HepG2 (cell line): ENCODE measurements around the gene AUP1. TPM values are rescaled to one million over a fixed set of nuclear protein-coding genes. Genes with fewer than 3 reads are reported as not detected.

ENCODE experiments used
- ATAC-seq: fragments of 200-7000 bp; cut with Tn5 transposase; 3 replicates; pipeline ENCODE4 v1.9.1; 2020; ENCODE audit warnings: mild to moderate bottlenecking, moderate library complexity
- BruUV-seq: library from RNA; stranded (reverse); fragments of 400-500 nt; replicated peaks from 2 replicates; lab custom pipeline; 2021; lab: Mats Ljungman, UMichigan
- CTCF ChIA-PET: fragments of 300-600 bp; formaldehyde crosslinking; extraction: SDS; loops from one replicate; lab custom pipeline; 2021; ENCODE audit warnings: low total read pairs, inconsistent platforms, low intra/inter-chr PET ratio; lab: Yijun Ruan, JAX
- POLR2A ChIA-PET: fragments of 350-600 bp; sonication (Branson Sonifier 250); formaldehyde crosslinking; loops from one replicate; lab custom pipeline; 2020; ENCODE audit warnings: antibody characterized with exemption, inconsistent platforms; lab: Yijun Ruan, JAX
- DNase-seq: peaks from one replicate; pipeline ENCODE4 v3.0.0-alpha.2; 2015; ENCODE audit warnings: low spot score
- FAIRE-seq: peaks from 3 replicates; lab custom pipeline; 2011; peaks lifted over from hg19 to GRCh38; lab: Jason Lieb, UNC
- H2AFZ ChIP-seq: one replicate; pipeline ENCODE4 v1.6.1; 2011; ENCODE audit warnings: low read length, inconsistent platforms
- H3K27ac ChIP-seq: fragments of 300-600 bp; 3 replicates; pipeline ENCODE4 v1.8.0; 2011; ENCODE audit warnings: mixed run types, mild to moderate bottlenecking, mixed read lengths, low read length, inconsistent platforms; ENCODE audit not compliant: insufficient read depth; ENCODE audit errors: extremely low read length
- H3K27me3 ChIP-seq, 2 experiments: fragments of 200-600 bp in 1 of 2; 2 replicates in 1 of 2; 3 replicates in 1 of 2; pipeline versions ENCODE4 v1.6.0 to v1.8.0; 2011; ENCODE audit warnings: low read length in 2 of 2, mild to moderate bottlenecking in 2 of 2, moderate library complexity in 2 of 2, inconsistent platforms in 1 of 2; ENCODE audit not compliant: insufficient read depth in 2 of 2, control insufficient read depth in 1 of 2
- H3K36me3 ChIP-seq, 2 experiments: fragments of 200-600 bp in 1 of 2; replicated peaks in 1 of 2; 2 replicates in 1 of 2; 3 replicates in 1 of 2; pipeline versions ENCODE4 v1.5.1 to v1.8.0; 2011; ENCODE audit warnings: low read length in 2 of 2, inconsistent platforms in 1 of 2; ENCODE audit not compliant: insufficient read depth in 2 of 2, control insufficient read depth in 1 of 2
- H3K4me1 ChIP-seq: 2 replicates; pipeline ENCODE4 v1.5.1; 2012; ENCODE audit warnings: low read length, inconsistent platforms; ENCODE audit not compliant: insufficient read depth
- H3K4me2 ChIP-seq: 2 replicates; pipeline ENCODE4 v1.6.0; 2011; ENCODE audit warnings: low read depth, low read length, inconsistent platforms
- H3K4me3 ChIP-seq, 3 experiments: fragments of 200-600 bp in 1 of 3; sonication (generic), shearing (Covaris generic) in 1 of 3; replicated peaks in 1 of 3; 2 replicates each; pipeline ENCODE4 v1.5.1; 2011 to 2016; ENCODE audit warnings: low read length in 3 of 3, inconsistent platforms in 2 of 3, low read depth in 2 of 3, mild to moderate bottlenecking in 2 of 3, control low read depth in 1 of 3, mixed read lengths in 1 of 3; ENCODE audit not compliant: insufficient read depth in 1 of 3
- H3K79me2 ChIP-seq: one replicate; pipeline ENCODE4 v1.6.1; 2011; ENCODE audit warnings: low read length, inconsistent platforms; ENCODE audit not compliant: insufficient read depth
- H3K9ac ChIP-seq: 2 replicates; pipeline ENCODE4 v1.6.0; 2011; ENCODE audit warnings: mild to moderate bottlenecking, low read depth, low read length, inconsistent platforms; ENCODE audit not compliant: insufficient read depth
- H3K9me3 ChIP-seq: 2 replicates; pipeline ENCODE4 v1.5.1; 2012; ENCODE audit warnings: mild to moderate bottlenecking, low read length
- H4K20me1 ChIP-seq: 2 replicates; pipeline ENCODE4 v1.6.0; 2011; ENCODE audit warnings: inconsistent platforms, mild to moderate bottlenecking, low read length, moderate library complexity; ENCODE audit not compliant: insufficient read depth
- DNMT1 ChIP-seq: sonication (generic); formaldehyde crosslinking; IDR thresholded peaks from 2 replicates; pipeline ENCODE4 v1.5.1; 2020; ENCODE audit warnings: mild to moderate bottlenecking, missing genetic modification reagents
- DNMT3B ChIP-seq: conservative IDR thresholded peaks from 2 replicates; pipeline ENCODE4 v1.6.1; 2016; ENCODE audit warnings: missing biosample characterization, control low read depth
- JUNB ChIP-seq: sonication (generic); formaldehyde crosslinking; IDR thresholded peaks from 2 replicates; pipeline ENCODE4 v1.8.0; 2022; ENCODE audit warnings: missing genetic modification reagents, mild to moderate bottlenecking, borderline replicate concordance
- TARDBP ChIP-seq: sonication (generic); formaldehyde crosslinking; IDR thresholded peaks from 2 replicates; pipeline ENCODE4 v1.8.0; 2022; ENCODE audit warnings: mild to moderate bottlenecking, missing genetic modification reagents
- ZFP36L1 ChIP-seq: sonication (generic); formaldehyde crosslinking; IDR thresholded peaks from 2 replicates; pipeline ENCODE4 v1.8.0; 2022; ENCODE audit warnings: mild to moderate bottlenecking, missing genetic modification reagents, moderate library complexity
- ZNF230 ChIP-seq: sonication (generic); formaldehyde crosslinking; IDR thresholded peaks from 2 replicates; pipeline ENCODE4 v1.4.0; 2020; ENCODE audit warnings: mild to moderate bottlenecking, missing genetic modification reagents
- ZNF383 ChIP-seq: sonication (generic); formaldehyde crosslinking; IDR thresholded peaks from 2 replicates; pipeline ENCODE4 v1.4.0; 2020; ENCODE audit warnings: missing genetic modification reagents, mild to moderate bottlenecking, borderline replicate concordance
- ZNF629 ChIP-seq: sonication (generic); formaldehyde crosslinking; conservative IDR thresholded peaks from 2 replicates; pipeline ENCODE4 v1.5.0; 2020; ENCODE audit warnings: missing genetic modification reagents
- ZNF703 ChIP-seq: sonication (generic); formaldehyde crosslinking; IDR thresholded peaks from 2 replicates; pipeline ENCODE4 v1.5.1; 2020; ENCODE audit warnings: missing genetic modification reagents, mild to moderate bottlenecking, moderate library complexity, borderline replicate concordance
- ZNF775 ChIP-seq: sonication (generic); formaldehyde crosslinking; IDR thresholded peaks from 2 replicates; pipeline ENCODE4 v1.4.0; 2020; ENCODE audit warnings: missing genetic modification reagents, mild to moderate bottlenecking, moderate library complexity, borderline replicate concordance
- ZNF781 ChIP-seq: sonication (generic); formaldehyde crosslinking; IDR thresholded peaks from 2 replicates; pipeline ENCODE4 v1.5.1; 2020; ENCODE audit warnings: borderline replicate concordance, mild to moderate bottlenecking, missing genetic modification reagents; ENCODE audit errors: not compliant biosample characterization
- ZNF850 ChIP-seq: sonication (generic); formaldehyde crosslinking; conservative IDR thresholded peaks from 2 replicates; pipeline ENCODE4 v1.9.0; 2021; ENCODE audit warnings: mild to moderate bottlenecking, missing genetic modification reagents
- ZNF878 ChIP-seq: sonication (generic); formaldehyde crosslinking; IDR thresholded peaks from 2 replicates; pipeline ENCODE4 v1.8.1; 2023; ENCODE audit warnings: mild to moderate bottlenecking, missing genetic modification reagents, moderate library complexity
- WGBS: methylation state at CpG from one replicate; pipeline ENCODE4 v1.1.6; 2017; ENCODE audit warnings: low lambda C conversion rate; 5-methylcytosine and 5-hydroxymethylcytosine counted together
- in situ Hi-C: cut with HindIII; loops from 2 replicates; pipeline ENCODE4 v1.10.0; 2017; ENCODE audit warnings: low pct_unique_long_range_greater_than_20kb; ENCODE audit not compliant: extremely low pct_ligation_motif_present
- intact Hi-C: fragments of 100-400 bp; cut with micrococcal nuclease; formaldehyde crosslinking; loops from one replicate; pipeline ENCODE4 v1.10.0; 2022; ENCODE audit not compliant: unreplicated experiment
- polyA plus RNA-seq, 8 experiments: library from polyadenylated mRNA; depleted of rRNA in 3 of 8; stranded (reverse) in 7 of 8; unstranded in 1 of 8; fragments of >200 nt; fragmentation: Illumina TruSeq in 4 of 8; extraction: Trizol in 4 of 8; gene quantifications; 2 replicates each; pipeline versions ENCODE4 v1.2.1 to v1.2.3, GENCODE V29; 2011 to 2016; ENCODE audit warnings: low read depth in 4 of 8, missing spikeins in 1 of 8, mixed read lengths in 1 of 8; ENCODE audit not compliant: insufficient read depth in 1 of 8
- total RNA-seq, 5 experiments: library from RNA; depleted of rRNA; stranded (reverse); fragments of >200 nt; fragmentation: Illumina TruSeq; extraction: Trizol; gene quantifications; 2 replicates each; pipeline ENCODE4 v1.2.3, GENCODE V29; 2016; ENCODE audit warnings: low read depth in 1 of 5
- TF ChIP-seq, protein P1 (sequence below), 2 experiments: sonication (generic) in 1 of 2; formaldehyde crosslinking in 1 of 2; IDR thresholded peaks; 2 replicates each; pipeline versions ENCODE4 v1.4.0 to v1.6.1; 2016 to 2020; ENCODE audit warnings: borderline replicate concordance in 1 of 2, low read depth in 1 of 2, mild to moderate bottlenecking in 1 of 2, missing genetic modification reagents in 1 of 2
- TF ChIP-seq, protein P2 (sequence below): sonication (generic); formaldehyde crosslinking; IDR thresholded peaks from 2 replicates; pipeline ENCODE4 v1.4.0; 2020; ENCODE audit warnings: missing genetic modification reagents, mild to moderate bottlenecking, borderline replicate concordance
- TF ChIP-seq, protein P3 (sequence below): IDR thresholded peaks from 2 replicates; pipeline ENCODE4 v1.6.1; 2016; ENCODE audit warnings: missing compliant biosample characterization, missing genetic modification reagents, borderline replicate concordance

Gene AUP1
- total and polyA plus RNA-seq, 2 of the 13 experiments (the other 11 are each of a cell fraction or from before 2014, with no cell fraction given): 174 to 267 TPM

GRCh38 chr2:74498500-74499266 lies 30.8 kb downstream of the AUP1 start:
- no peak for FAIRE-seq
- intact Hi-C loops: loop anchor here (10.0 kb wide), 1 partner anchor 1804 kb away; no protein-coding TSS in a partner anchor
- Histone ChIP-seq H4K20me1 (no peaks in the 10 kb centered on the region), H3K4me3 (peak overlapping the region; percentile 32 to 66 (median 53); a peak in 5 of 6 replicates), H3K27ac (peak overlapping the region; percentile 70), H3K27me3 (no peaks in the 10 kb centered on the region; a peak in 1 of 5 replicates), H3K79me2 (peaks cover 23% of the 10 kb centered on the region), H2AFZ (no peak overlapping the region), H3K4me2 (peak overlapping the region; percentile 92), H3K4me1 (peaks cover 66% of the 10 kb centered on the region), H3K36me3 (peaks cover 2 to 6% of the 10 kb centered on the region in 2 experiments), H3K9me3 (no peaks in the 10 kb centered on the region), H3K9ac (peak overlapping the region; percentile 50)
- no TSS peak for BruUV-seq
- ChIA-PET POLR2A (interaction anchor here (1.0 to 16.5 kb wide), 11 partner anchors 9 to 69 kb away, joined by 3 to 795 read pairs (median 6); partner anchors contain the start of genes AUP1, CCDC142, DQX1 and HTRA2), CTCF (no interaction called here)
- in situ Hi-C loops: no loop called here
- WGBS: 77% methylated on average over 41 of the region's 41 CpGs
- no peak for ATAC-seq
- no peak for DNase-seq
- TF ChIP-seq TARDBP (CRISPR knock-in tag) (no peak), ZNF230 (CRISPR knock-in tag) (no peak), ZFP36L1 (CRISPR knock-in tag) (no peak), JUNB (CRISPR knock-in tag) (no peak), ZNF703 (CRISPR knock-in tag) (0 out of 2 replicates have a peak, but pooled peaks have one; percentile 1), ZNF878 (CRISPR knock-in tag) (no peak), ZNF629 (CRISPR knock-in tag) (no peak), ZNF781 (CRISPR knock-in tag) (no peak), ZNF775 (no peak), ZNF383 (CRISPR knock-in tag) (no peak), DNMT1 (CRISPR knock-in tag) (0 out of 2 replicates have a peak, but pooled peaks have one; percentile 5), ZNF850 (CRISPR knock-in tag) (0 out of 2 replicates have a peak, but pooled peaks have one; percentile 7), DNMT3B (CRISPR knock-in tag) (no peak)
- TF ChIP-seq, protein P1, sequence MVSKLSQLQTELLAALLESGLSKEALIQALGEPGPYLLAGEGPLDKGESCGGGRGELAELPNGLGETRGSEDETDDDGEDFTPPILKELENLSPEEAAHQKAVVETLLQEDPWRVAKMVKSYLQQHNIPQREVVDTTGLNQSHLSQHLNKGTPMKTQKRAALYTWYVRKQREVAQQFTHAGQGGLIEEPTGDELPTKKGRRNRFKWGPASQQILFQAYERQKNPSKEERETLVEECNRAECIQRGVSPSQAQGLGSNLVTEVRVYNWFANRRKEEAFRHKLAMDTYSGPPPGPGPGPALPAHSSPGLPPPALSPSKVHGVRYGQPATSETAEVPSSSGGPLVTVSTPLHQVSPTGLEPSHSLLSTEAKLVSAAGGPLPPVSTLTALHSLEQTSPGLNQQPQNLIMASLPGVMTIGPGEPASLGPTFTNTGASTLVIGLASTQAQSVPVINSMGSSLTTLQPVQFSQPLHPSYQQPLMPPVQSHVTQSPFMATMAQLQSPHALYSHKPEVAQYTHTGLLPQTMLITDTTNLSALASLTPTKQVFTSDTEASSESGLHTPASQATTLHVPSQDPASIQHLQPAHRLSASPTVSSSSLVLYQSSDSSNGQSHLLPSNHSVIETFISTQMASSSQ (IDR thresholded peaks at IDR 0.05; ENCODE audit: low read depth): no peak
- TF ChIP-seq, protein P1 (CRISPR knock-in tag; IDR thresholded peaks at IDR 0.05; ENCODE audit: borderline replicate concordance): no peak
- TF ChIP-seq, protein P2, sequence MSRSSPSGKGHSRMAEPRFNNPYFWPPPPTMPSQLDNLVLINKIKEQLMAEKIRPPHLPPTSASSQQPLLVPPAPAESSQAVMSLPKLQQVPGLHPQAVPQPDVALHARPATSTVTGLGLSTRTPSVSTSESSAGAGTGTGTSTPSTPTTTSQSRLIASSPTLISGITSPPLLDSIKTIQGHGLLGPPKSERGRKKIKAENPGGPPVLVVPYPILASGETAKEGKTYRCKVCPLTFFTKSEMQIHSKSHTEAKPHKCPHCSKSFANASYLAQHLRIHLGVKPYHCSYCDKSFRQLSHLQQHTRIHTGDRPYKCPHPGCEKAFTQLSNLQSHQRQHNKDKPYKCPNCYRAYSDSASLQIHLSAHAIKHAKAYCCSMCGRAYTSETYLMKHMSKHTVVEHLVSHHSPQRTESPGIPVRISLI (CRISPR knock-in tag): no peak
- TF ChIP-seq, protein P3, sequence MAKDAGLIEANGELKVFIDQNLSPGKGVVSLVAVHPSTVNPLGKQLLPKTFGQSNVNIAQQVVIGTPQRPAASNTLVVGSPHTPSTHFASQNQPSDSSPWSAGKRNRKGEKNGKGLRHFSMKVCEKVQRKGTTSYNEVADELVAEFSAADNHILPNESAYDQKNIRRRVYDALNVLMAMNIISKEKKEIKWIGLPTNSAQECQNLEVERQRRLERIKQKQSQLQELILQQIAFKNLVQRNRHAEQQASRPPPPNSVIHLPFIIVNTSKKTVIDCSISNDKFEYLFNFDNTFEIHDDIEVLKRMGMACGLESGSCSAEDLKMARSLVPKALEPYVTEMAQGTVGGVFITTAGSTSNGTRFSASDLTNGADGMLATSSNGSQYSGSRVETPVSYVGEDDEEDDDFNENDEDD (CRISPR knock-in tag): no peak
